Ovary (tissue), 3 donors: ENCODE measurements around the gene GKN2.

Source experiments
- CTCF ChIP-seq, 3 donors: fragments of 450-650 bp in 2 of 3; fragments of 200-600 bp in 1 of 3; IDR thresholded peaks; one replicate each; pipeline versions ENCODE4 v1.5.1 to v1.8.0; 2016 to 2022; ENCODE audit warnings: antibody characterized with exemption in 3 of 3, mild to moderate bottlenecking in 1 of 3
- EP300 ChIP-seq: sonication (generic); formaldehyde crosslinking; IDR thresholded peaks from one replicate; pipeline ENCODE4 v1.6.1; 2017; ENCODE audit warnings: antibody characterized with exemption
- donor health status: DM: no; HTN: no; CAD: no.

GRCh38 chr2:68926796-68927195, 25.9 kb downstream of the GKN2 start:
- TF ChIP-seq CTCF (IDR thresholded peaks at IDR 0.05), result no peak
- TF ChIP-seq EP300, result no peak
